Measurements from ENCODE around the gene ATP2B2. TPM values are rescaled to one million over a fixed set of nuclear protein-coding genes. Genes with fewer than 3 reads are reported as not detected.

ATP2B2 gene
- total and polyA plus RNA-seq, 10 of the 15 experiments (the other 5 are each of a cell fraction or from before 2014, with no cell fraction given) = 0.04 TPM; not detected in 9

DNA sequence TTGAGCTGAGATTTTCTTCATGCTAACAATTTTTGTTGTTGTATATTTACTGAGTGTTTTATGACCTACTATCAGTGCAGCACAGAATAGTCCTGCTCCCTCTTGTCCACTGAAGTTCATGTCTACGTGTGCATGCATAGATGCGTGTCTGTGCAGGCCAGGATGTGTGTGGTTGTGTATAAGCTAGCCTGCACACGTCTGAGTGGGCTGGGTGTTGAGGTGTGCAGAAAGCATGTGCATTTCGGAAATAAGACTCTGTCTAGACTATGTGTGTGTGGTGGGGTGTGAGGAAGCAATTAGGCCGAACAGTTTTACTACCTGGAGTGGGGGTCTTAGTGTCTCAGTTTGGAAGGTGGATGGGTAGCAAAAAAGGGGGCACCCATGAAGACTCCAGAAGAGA, 39.2 kb downstream of the ATP2B2 start:
- no peak for FAIRE-seq
- H4K20me1 ChIP-seq (ENCODE audit: control insufficient read depth, insufficient read depth) = no peaks in the 10 kb centered on the region
- H3K4me1 ChIP-seq (ENCODE audit: control insufficient read depth, insufficient read depth, low read length) = no peaks in the 10 kb centered on the region
- no peak overlapping the region for H3K4me3 ChIP-seq
- no peak overlapping the region for H3K27ac ChIP-seq (ENCODE audit: control insufficient read depth, insufficient read depth)
- no peak overlapping the region for H3K4me2 ChIP-seq (ENCODE audit: control insufficient read depth, insufficient read depth)
- no peak for DNase-seq (ENCODE audit: low read depth, low spot score)
- no peaks in the 10 kb centered on the region for H3K9me3 ChIP-seq (replicated peaks; ENCODE audit: control insufficient read depth, insufficient read depth, low read length)
- intact Hi-C loops (cut with micrococcal nuclease; ENCODE audit: unreplicated experiment) (no loop called here), in situ Hi-C loops (cut with MboI) (no loop called here)
- no peak for ATAC-seq
- ChIA-PET POLR2A (no interaction called here), SMC1A (ENCODE audit: uncharacterized antibody, unreplicated experiment) (interaction anchor here (0.6 kb wide), 1 partner anchor 214 kb away, joined by 3 read pairs; no protein-coding TSS in a partner anchor), CTCF (no interaction called here), RAD21 (ENCODE audit: unreplicated experiment) (no interaction called here)
- no peaks in the 10 kb centered on the region for H3K79me2 ChIP-seq (ENCODE audit: control insufficient read depth, insufficient read depth, low read length)
- H3K36me3 ChIP-seq (ENCODE audit: control insufficient read depth in 2 of 2, insufficient read depth in 2 of 2, low read length in 1 of 2) = no peaks in the 10 kb centered on the region
- no peak overlapping the region for H3K9ac ChIP-seq (ENCODE audit: control insufficient read depth, insufficient read depth, low read length)
- 5% methylated on average over 5 of the region's 5 CpGs for WGBS (ENCODE audit: insufficient coverage, insufficient replicate concordance, low lambda C conversion rate, missing lambda C conversion rate)
- BruUV-seq (replicated peaks) = no TSS peak
- TF ChIP-seq SPI1 (IDR thresholded peaks at IDR 0.05; ENCODE audit: borderline replicate concordance, insufficient read depth, low read depth, low read length) = no peak
- TF ChIP-seq GATAD2B (conservative IDR thresholded peaks at IDR 0.05; ENCODE audit: low read depth) = no peak
- TF ChIP-seq, protein P1, sequence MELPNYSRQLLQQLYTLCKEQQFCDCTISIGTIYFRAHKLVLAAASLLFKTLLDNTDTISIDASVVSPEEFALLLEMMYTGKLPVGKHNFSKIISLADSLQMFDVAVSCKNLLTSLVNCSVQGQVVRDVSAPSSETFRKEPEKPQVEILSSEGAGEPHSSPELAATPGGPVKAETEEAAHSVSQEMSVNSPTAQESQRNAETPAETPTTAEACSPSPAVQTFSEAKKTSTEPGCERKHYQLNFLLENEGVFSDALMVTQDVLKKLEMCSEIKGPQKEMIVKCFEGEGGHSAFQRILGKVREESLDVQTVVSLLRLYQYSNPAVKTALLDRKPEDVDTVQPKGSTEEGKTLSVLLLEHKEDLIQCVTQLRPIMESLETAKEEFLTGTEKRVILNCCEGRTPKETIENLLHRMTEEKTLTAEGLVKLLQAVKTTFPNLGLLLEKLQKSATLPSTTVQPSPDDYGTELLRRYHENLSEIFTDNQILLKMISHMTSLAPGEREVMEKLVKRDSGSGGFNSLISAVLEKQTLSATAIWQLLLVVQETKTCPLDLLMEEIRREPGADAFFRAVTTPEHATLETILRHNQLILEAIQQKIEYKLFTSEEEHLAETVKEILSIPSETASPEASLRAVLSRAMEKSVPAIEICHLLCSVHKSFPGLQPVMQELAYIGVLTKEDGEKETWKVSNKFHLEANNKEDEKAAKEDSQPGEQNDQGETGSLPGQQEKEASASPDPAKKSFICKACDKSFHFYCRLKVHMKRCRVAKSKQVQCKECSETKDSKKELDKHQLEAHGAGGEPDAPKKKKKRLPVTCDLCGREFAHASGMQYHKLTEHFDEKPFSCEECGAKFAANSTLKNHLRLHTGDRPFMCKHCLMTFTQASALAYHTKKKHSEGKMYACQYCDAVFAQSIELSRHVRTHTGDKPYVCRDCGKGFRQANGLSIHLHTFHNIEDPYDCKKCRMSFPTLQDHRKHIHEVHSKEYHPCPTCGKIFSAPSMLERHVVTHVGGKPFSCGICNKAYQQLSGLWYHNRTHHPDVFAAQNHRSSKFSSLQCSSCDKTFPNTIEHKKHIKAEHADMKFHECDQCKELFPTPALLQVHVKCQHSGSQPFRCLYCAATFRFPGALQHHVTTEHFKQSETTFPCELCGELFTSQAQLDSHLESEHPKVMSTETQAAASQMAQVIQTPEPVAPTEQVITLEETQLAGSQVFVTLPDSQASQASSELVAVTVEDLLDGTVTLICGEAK (IDR thresholded peaks at IDR 0.05; ENCODE audit: borderline replicate concordance) = no peak
- H3K27me3 ChIP-seq (replicated peaks in 1 of 2; ENCODE audit: control insufficient read depth in 2 of 2, insufficient read depth in 2 of 2, low read length in 1 of 2) = peaks cover 0 to 1% of the 10 kb centered on the region in 2 experiments; a peak in 1 of 4 replicates
- H2AFZ ChIP-seq (ENCODE audit: control insufficient read depth, low read depth, low read length) = no peak overlapping the region
